SH-SY5Y (cell line): Measurements from ENCODE around the gene GCN1.

Experiments used
- GATA2 ChIP-seq: IDR thresholded peaks from 2 replicates; pipeline ENCODE4 v1.6.1; 2011; ENCODE audit warnings: mild to moderate bottlenecking, low read depth, low read length
- GATA3 ChIP-seq: IDR thresholded peaks from 2 replicates; pipeline ENCODE4 v1.6.1; 2011; ENCODE audit warnings: low read depth, mild to moderate bottlenecking, low read length, moderate library complexity

GCN1 gene

GRCh38 chr12:120212301-120212700, 17.8 kb upstream of the GCN1 start:
- no peak for TF ChIP-seq GATA2

GRCh38 chr12:120211904-120212283, 17.4 kb upstream of the GCN1 start:
- TF ChIP-seq GATA3, result no peak
- TF ChIP-seq GATA2, result no peak

GRCh38 chr12:120211243-120211903, 16.9 kb upstream of the GCN1 start:
- TF ChIP-seq GATA3, result no peak
- TF ChIP-seq GATA2, result no peak

- TF ChIP-seq GATA3 (no peak), GATA2 (no peak)
Measured at GRCh38 chr12:120209851-120210250, 15.3 kb upstream of the GCN1 start.

GRCh38 chr12:120207227-120207626, 12.7 kb upstream of the GCN1 start:
- TF ChIP-seq GATA2 (no peak), GATA3 (no peak)

- no peak for TF ChIP-seq GATA3
- no peak for TF ChIP-seq GATA2
Measured at GRCh38 chr12:120206228-120206627, 11.7 kb upstream of the GCN1 start.

- TF ChIP-seq GATA2, result no peak
- no peak for TF ChIP-seq GATA3
Measured at GRCh38 chr12:120204171-120204570, 9.7 kb upstream of the GCN1 start.

GRCh38 chr12:120200364-120200800, 5.9 kb upstream of the GCN1 start:
- TF ChIP-seq GATA2, result no peak
- no peak for TF ChIP-seq GATA3

- TF ChIP-seq GATA2 (no peak), GATA3 (no peak)
Measured at GRCh38 chr12:120199595-120200306, 5.2 kb upstream of the GCN1 start.

- no peak for TF ChIP-seq GATA2
- no peak for TF ChIP-seq GATA3
Measured at GRCh38 chr12:120199025-120199424, 4.5 kb upstream of the GCN1 start.

- TF ChIP-seq GATA2 (no peak), GATA3 (no peak)
Measured at GRCh38 chr12:120197542-120197887, 3.0 kb upstream of the GCN1 start.

GRCh38 chr12:120196363-120196762, 1.8 kb upstream of the GCN1 start:
- TF ChIP-seq GATA3 (no peak), GATA2 (no peak)

GRCh38 chr12:120194226-120194533, 335 bp downstream of the GCN1 start:
- TF ChIP-seq GATA3, result no peak
- no peak for TF ChIP-seq GATA2

GRCh38 chr12:120190985-120191480, 3.5 kb downstream of the GCN1 start:
- TF ChIP-seq GATA2 (no peak), GATA3 (no peak)

GRCh38 chr12:120190386-120190785, 4.1 kb downstream of the GCN1 start:
- TF ChIP-seq GATA2, result no peak
- TF ChIP-seq GATA3, result no peak
